H1 (cell line): ENCODE measurements around the gene MXD4. TPM values are rescaled to one million over a fixed set of nuclear protein-coding genes. Genes with fewer than 3 reads are reported as not detected.

ENCODE experiments used
- CTCF ChIA-PET: fragments of 300-600 bp; sonication (Branson Sonifier 250); formaldehyde crosslinking; loops from one replicate; lab custom pipeline; 2021; ENCODE audit not compliant: partially characterized antibody; lab: Charles Lee
- POLR2A ChIA-PET: fragments of 300-600 bp; sonication (Branson Sonifier 250); formaldehyde crosslinking; loops from one replicate; lab custom pipeline; 2021; ENCODE audit warnings: inconsistent platforms; ENCODE audit not compliant: partially characterized antibody; lab: Charles Lee
- DNase-seq, 2 experiments: peaks; one replicate each; pipeline versions ENCODE4 v3.0.0 to v3.0.0-alpha.2; 2010 to 2022; ENCODE audit warnings: low spot score in 2 of 2, low read depth in 1 of 2, mixed read lengths in 1 of 2
- FAIRE-seq: peaks from 2 replicates; lab custom pipeline; 2011; peaks lifted over from hg19 to GRCh38; lab: Jason Lieb, UNC
- H2AFZ ChIP-seq: 2 replicates; pipeline ENCODE4 v1.8.1; 2012; ENCODE audit warnings: low read length, inconsistent platforms
- H2AK5ac ChIP-seq: 2 replicates; pipeline ENCODE4 v1.6.1; 2013; ENCODE audit warnings: low read depth, low read length
- H2BK120ac ChIP-seq: replicated peaks from 2 replicates; pipeline ENCODE3; 2013; ENCODE audit warnings: low read depth, low read length, inconsistent platforms
- H2BK12ac ChIP-seq: 2 replicates; pipeline ENCODE4 v1.6.1; 2013; ENCODE audit warnings: low read depth, low read length
- H2BK15ac ChIP-seq: 2 replicates; pipeline ENCODE4 v1.6.1; 2013; ENCODE audit warnings: low read length
- H2BK20ac ChIP-seq: 2 replicates; pipeline ENCODE4 v1.6.1; 2013; ENCODE audit warnings: low read length
- H2BK5ac ChIP-seq: 2 replicates; pipeline ENCODE4 v1.6.1; 2013; ENCODE audit warnings: low read depth, low read length
- H3K14ac ChIP-seq: 2 replicates; pipeline ENCODE4 v1.6.1; 2013; ENCODE audit warnings: inconsistent platforms; ENCODE audit not compliant: insufficient read length
- H3K18ac ChIP-seq: 2 replicates; pipeline ENCODE4 v1.6.1; 2013; ENCODE audit warnings: low read length; ENCODE audit errors: extremely low read depth
- H3K23ac ChIP-seq: 2 replicates; pipeline ENCODE4 v1.6.1; 2013; ENCODE audit warnings: inconsistent platforms; ENCODE audit not compliant: insufficient read length
- H3K23me2 ChIP-seq: 2 replicates; pipeline ENCODE4 v1.6.1; 2013; ENCODE audit warnings: low read depth, low read length
- H3K27ac ChIP-seq: 2 replicates; pipeline ENCODE4 v1.6.1; 2011; ENCODE audit warnings: low read depth, low read length, inconsistent platforms
- H3K27me3 ChIP-seq, 4 experiments: replicated peaks in 1 of 4; 1 replicate in 1 of 4; 2 replicates in 3 of 4; pipeline versions ENCODE4 v1.6.1 to v1.8.1; 2011 to 2013; ENCODE audit warnings: low read length in 3 of 4, mild to moderate bottlenecking in 3 of 4, inconsistent platforms in 2 of 4, mixed read lengths in 2 of 4, moderate library complexity in 1 of 4; ENCODE audit not compliant: control insufficient read depth in 3 of 4, insufficient read depth in 3 of 4; ENCODE audit errors: extremely low read depth in 1 of 4
- H3K36me3 ChIP-seq, 4 experiments: 2 replicates each; pipeline versions ENCODE4 v1.6.1 to v1.8.1; 2011 to 2013; ENCODE audit warnings: mild to moderate bottlenecking in 4 of 4, low read length in 3 of 4, moderate library complexity in 2 of 4, control low read depth in 1 of 4, inconsistent platforms in 1 of 4; ENCODE audit not compliant: insufficient read depth in 4 of 4, control insufficient read depth in 2 of 4
- H3K4ac ChIP-seq: replicated peaks from 2 replicates; pipeline ENCODE3; 2013; ENCODE audit warnings: low read length, low read depth, mixed read lengths, inconsistent platforms; ENCODE audit not compliant: insufficient read length
- H3K4me1 ChIP-seq, 4 experiments: replicated peaks in 1 of 4; 1 replicate in 1 of 4; 2 replicates in 3 of 4; pipeline versions ENCODE4 v1.6.1 to v1.8.1; 2011 to 2013; ENCODE audit warnings: low read length in 3 of 4, inconsistent platforms in 2 of 4, mixed read lengths in 1 of 4; ENCODE audit not compliant: insufficient read depth in 4 of 4, control insufficient read depth in 3 of 4
- H3K4me2 ChIP-seq, 2 experiments: 2 replicates each; pipeline versions ENCODE4 v1.6.1 to v1.8.1; 2011 to 2013; ENCODE audit warnings: low read depth in 2 of 2, low read length in 2 of 2, control low read depth in 1 of 2, inconsistent platforms in 1 of 2, mild to moderate bottlenecking in 1 of 2; ENCODE audit not compliant: insufficient read depth in 1 of 2
- H3K4me3 ChIP-seq, 4 experiments: fragments of 200-600, 300-600 bp in 1 of 4; sonication (generic), shearing (Covaris generic), sonication (Bioruptor Twin) in 1 of 4; 2 replicates each; pipeline versions ENCODE4 v1.5.1 to v1.8.1; 2011 to 2016; ENCODE audit warnings: low read length in 4 of 4, low read depth in 3 of 4, control low read depth in 2 of 4, inconsistent platforms in 2 of 4, mild to moderate bottlenecking in 2 of 4, mixed read lengths in 1 of 4, moderate library complexity in 1 of 4; ENCODE audit not compliant: insufficient read depth in 2 of 4; ENCODE audit errors: extremely low read depth in 1 of 4
- H3K56ac ChIP-seq: replicated peaks from 2 replicates; pipeline ENCODE3; 2013; ENCODE audit warnings: low read depth, mild to moderate bottlenecking, mixed read lengths, low read length, inconsistent platforms; ENCODE audit not compliant: insufficient read length
- H3K79me1 ChIP-seq: 2 replicates; pipeline ENCODE4 v1.6.1; 2013; ENCODE audit warnings: low read depth, low read length, control low read depth
- H3K79me2 ChIP-seq, 2 experiments: 2 replicates each; pipeline versions ENCODE4 v1.6.1 to v1.8.1; 2012 to 2013; ENCODE audit warnings: low read length in 2 of 2, mild to moderate bottlenecking in 2 of 2, inconsistent platforms in 1 of 2; ENCODE audit not compliant: insufficient read depth in 2 of 2, control insufficient read depth in 1 of 2
- H3K9ac ChIP-seq, 4 experiments: replicated peaks in 1 of 4; 1 replicate in 1 of 4; 2 replicates in 3 of 4; pipeline versions ENCODE4 v1.6.1 to v1.8.1; 2011 to 2013; ENCODE audit warnings: low read depth in 3 of 4, low read length in 3 of 4, control low read depth in 2 of 4, mild to moderate bottlenecking in 2 of 4, moderate library complexity in 2 of 4, inconsistent platforms in 1 of 4; ENCODE audit errors: extremely low read depth in 1 of 4
- H3K9me3 ChIP-seq, 2 experiments: 2 replicates each; pipeline versions ENCODE4 v1.6.1 to v1.8.1; 2012 to 2013; ENCODE audit warnings: mild to moderate bottlenecking in 2 of 2, moderate library complexity in 2 of 2, control low read depth in 1 of 2, inconsistent platforms in 1 of 2, low read depth in 1 of 2, low read length in 1 of 2, mixed read lengths in 1 of 2; ENCODE audit not compliant: insufficient read depth in 2 of 2
- H4K20me1 ChIP-seq, 2 experiments: replicated peaks in 1 of 2; 2 replicates each; pipeline versions ENCODE3 to v1.8.1; 2011 to 2013; ENCODE audit warnings: inconsistent platforms in 2 of 2, low read length in 2 of 2, mild to moderate bottlenecking in 1 of 2; ENCODE audit not compliant: insufficient read depth in 2 of 2, control insufficient read depth in 1 of 2
- H4K5ac ChIP-seq: 2 replicates; pipeline ENCODE4 v1.6.1; 2013; ENCODE audit warnings: low read length, low read depth, mixed read lengths, inconsistent platforms; ENCODE audit not compliant: insufficient read length
- H4K8ac ChIP-seq: 2 replicates; pipeline ENCODE4 v1.8.0; 2013; ENCODE audit warnings: mild to moderate bottlenecking, moderate library complexity, low read length, inconsistent platforms; ENCODE audit not compliant: insufficient read depth; ENCODE audit errors: extremely low read depth
- H4K91ac ChIP-seq: replicated peaks from 2 replicates; pipeline ENCODE3; 2013; ENCODE audit warnings: low read length, mixed read lengths, inconsistent platforms; ENCODE audit not compliant: insufficient read length
- NANOG ChIP-seq: IDR thresholded peaks from 2 replicates; pipeline ENCODE4 v1.6.1; 2011; ENCODE audit warnings: low read length, low read depth, mild to moderate bottlenecking, inconsistent platforms; ENCODE audit not compliant: insufficient read depth, poor library complexity, severe bottlenecking
- WGBS, 2 experiments: shearing (Covaris generic) in 1 of 2; methylation state at CpG; one replicate each; pipeline versions ENCODE4 v1.1.6 to v1.1.7; 2013 to 2015; ENCODE audit warnings: low lambda C conversion rate in 2 of 2, mixed read lengths in 2 of 2, inconsistent platforms in 1 of 2, low coverage in 1 of 2, missing lambda C conversion rate in 1 of 2; ENCODE audit not compliant: insufficient replicate concordance in 2 of 2, insufficient coverage in 1 of 2, insufficient read length in 1 of 2; ENCODE audit errors: extremely low coverage in 1 of 2, missing lambda C conversion rate in 1 of 2; 5-methylcytosine and 5-hydroxymethylcytosine counted together
- polyA plus RNA-seq, 7 experiments: library from polyadenylated mRNA; depleted of rRNA in 3 of 7; stranded (reverse) in 5 of 7; unstranded in 2 of 7; fragments of >200 nt in 5 of 7; fragments of 200-250 nt in 2 of 7; gene quantifications; 1 replicate in 5 of 7; 2 replicates in 1 of 7; 4 replicates in 1 of 7; pipeline versions ENCODE4 v1.2.1 to v1.2.3, GENCODE V29; 2011 to 2013; ENCODE audit warnings: missing spikeins in 2 of 7, mixed read lengths in 2 of 7
- total RNA-seq: library from RNA; stranded (reverse); fragmentation: NEBNext Ultra II Directional; extraction: Animal tissue kit (Norgen Biotek cat#: 25700); gene quantifications from 2 replicates; pipeline ENCODE4 v1.2.1, GENCODE V29; 2021

The MXD4 gene
- total and polyA plus RNA-seq, 2 of the 8 experiments (the other 6 are each of a cell fraction or from before 2014, with no cell fraction given), result 18.0 to 20.8 TPM

- H3K79me2 ChIP-seq, result no peaks in the 10 kb centered on the region
- peaks cover 0 to 9% of the 10 kb centered on the region in 2 experiments for H4K20me1 ChIP-seq
- FAIRE-seq, result no peak
- peaks cover 0 to 4% (median 1%) of the 10 kb centered on the region in 4 experiments; a peak in 4 of 7 replicates for H3K4me1 ChIP-seq
- no peaks in the 10 kb centered on the region for H3K79me1 ChIP-seq
- no peak overlapping the region for H4K5ac ChIP-seq
- ChIA-PET POLR2A (no interaction called here), CTCF (interaction anchor here (1.7 kb wide), 1 partner anchor 9 kb away, joined by 8 read pairs; no protein-coding TSS in a partner anchor)
- no peak overlapping the region for H3K23ac ChIP-seq
- H3K36me3 ChIP-seq, result no peaks in the 10 kb centered on the region; a peak in 1 of 8 replicates
- TF ChIP-seq NANOG, result no peak
- H2AFZ ChIP-seq, result no peak overlapping the region
- no peaks in the 10 kb centered on the region for H3K9me3 ChIP-seq
- no peak overlapping the region for H3K14ac ChIP-seq
- no peak for DNase-seq
- WGBS, 2 experiments, result 83% methylated on average over 16 of the region's 18 CpGs; no CpG with 5 or more reads in 1 of the 2 experiments
- no peak overlapping the region for H4K91ac ChIP-seq
- H2BK20ac ChIP-seq, result no peak overlapping the region
- no peaks in the 10 kb centered on the region for H3K23me2 ChIP-seq
- H3K4ac ChIP-seq, result no peak overlapping the region
- H3K9ac ChIP-seq, result no peak overlapping the region; a peak in 1 of 7 replicates
- no peak overlapping the region for H2BK12ac ChIP-seq
- H3K18ac ChIP-seq, result no peak overlapping the region; the same call in 1 of the 2 replicates
- peak overlapping the region; percentile 57; the same call in 1 of the 2 replicates for H4K8ac ChIP-seq
- no peak overlapping the region for H2BK15ac ChIP-seq
- H3K27me3 ChIP-seq, result no peaks in the 10 kb centered on the region
- H3K4me3 ChIP-seq, result no peak overlapping the region
- no peak overlapping the region for H3K56ac ChIP-seq
- no peak overlapping the region for H2AK5ac ChIP-seq
- H2BK5ac ChIP-seq, result no peak overlapping the region
- no peak overlapping the region for H2BK120ac ChIP-seq
- H3K27ac ChIP-seq, result no peak overlapping the region; the same call in 1 of the 2 replicates
- no peak overlapping the region for H3K4me2 ChIP-seq
Observed at GRCh38 chr4:2255501-2256155, 6.3 kb downstream of the MXD4 start.
